Suprapubic skin (tissue), 4 donors: ENCODE data around the gene LRMDA. TPM values are rescaled to one million over a fixed set of nuclear protein-coding genes. Genes with fewer than 3 reads are reported as not detected.

Experiments
- DNase-seq, 2 donors: peaks; one replicate each; pipeline ENCODE4 v3.0.0-alpha.2; 2019; ENCODE audit warnings: low spot score in 2 of 2
- H3K27ac ChIP-seq: fragments of 200-600 bp; sonication (generic); one replicate; pipeline ENCODE4 v1.5.1; 2019
- H3K27me3 ChIP-seq: fragments of 200-600 bp; sonication (generic); one replicate; pipeline ENCODE4 v1.5.1; 2019
- H3K36me3 ChIP-seq: fragments of 200-600 bp; sonication (generic); one replicate; pipeline ENCODE4 v1.5.1; 2019
- H3K4me1 ChIP-seq: fragments of 200-600 bp; sonication (generic); one replicate; pipeline ENCODE4 v1.5.1; 2019
- H3K4me3 ChIP-seq: fragments of 200-600 bp; sonication (generic); one replicate; pipeline ENCODE4 v1.5.1; 2019; ENCODE audit warnings: mild to moderate bottlenecking
- H3K9me3 ChIP-seq: fragments of 200-600 bp; sonication (generic); one replicate; pipeline ENCODE4 v1.5.1; 2019
- EP300 ChIP-seq: sonication (generic); formaldehyde crosslinking; IDR thresholded peaks from one replicate; pipeline ENCODE4 v1.6.1; 2017; ENCODE audit warnings: antibody characterized with exemption
- POLR2A ChIP-seq, 2 donors: fragments of 450-650 bp; IDR thresholded peaks; one replicate each; pipeline ENCODE4 v1.6.1; 2017; ENCODE audit warnings: antibody characterized with exemption in 2 of 2, mild to moderate bottlenecking in 2 of 2, moderate library complexity in 2 of 2
- POLR2AphosphoS5 ChIP-seq, 3 donors: sonication (generic); formaldehyde crosslinking; IDR thresholded peaks; one replicate each; pipeline ENCODE4 v1.6.1; 2017; ENCODE audit warnings: antibody characterized with exemption in 3 of 3
- WGBS: methylation state at CpG from one replicate; pipeline ENCODE4 v1.1.5; 2018; 5-methylcytosine and 5-hydroxymethylcytosine counted together
- total RNA-seq, 4 donors: library from RNA; depleted of rRNA; stranded (reverse); fragments of >200 nt; gene quantifications; one replicate each; pipeline ENCODE4 v1.1.0, GENCODE V29; 2016
- TF ChIP-seq, protein P1 (sequence below), 2 donors: fragments of 200-600 bp in 1 of 2; fragments of 450-650 bp in 1 of 2; sonication (generic) in 1 of 2; IDR thresholded peaks; one replicate each; pipeline ENCODE4 v1.5.1; 2016 to 2019; ENCODE audit warnings: antibody characterized with exemption in 2 of 2, mild to moderate bottlenecking in 1 of 2, moderate library complexity in 1 of 2

The LRMDA gene
- total RNA-seq, 4 donors from 2014 or later, result 0.10 to 2.9 (median 1.9) TPM; not detected in 1

DNA sequence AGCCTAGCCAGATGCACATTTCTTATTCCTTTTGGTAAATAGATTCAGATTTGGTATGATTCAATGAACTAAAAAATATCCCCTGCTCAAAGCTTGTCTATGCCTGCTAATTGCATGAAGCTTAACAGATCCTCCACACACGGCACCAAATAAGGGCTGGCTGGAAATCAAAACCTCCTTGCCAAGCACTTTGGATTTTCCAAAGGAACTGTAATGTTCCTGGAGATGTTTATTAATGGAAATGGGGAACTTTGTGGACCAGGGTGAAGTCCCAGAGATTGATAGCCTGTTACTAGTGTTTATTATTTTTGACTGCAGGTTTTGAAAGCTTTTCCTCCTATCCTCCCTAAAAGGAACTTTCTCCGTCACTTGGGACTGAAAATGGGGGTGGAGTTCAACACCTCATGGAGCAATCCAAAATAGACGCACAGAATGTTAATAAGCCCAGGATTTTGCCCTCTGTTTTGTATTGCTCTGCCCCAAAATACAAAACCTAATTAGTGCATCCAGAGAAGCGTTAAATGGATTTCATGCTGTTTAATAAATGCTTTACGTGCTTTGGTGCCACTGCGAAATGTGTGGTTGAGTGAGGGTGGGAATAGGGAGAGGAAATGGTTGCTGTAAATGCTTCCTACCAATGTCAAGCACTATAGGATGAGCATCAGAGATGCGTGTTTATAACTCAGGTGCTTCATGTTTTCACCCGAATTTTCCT, 1027.7 kb downstream of the LRMDA start:
- TF ChIP-seq, protein P1, sequence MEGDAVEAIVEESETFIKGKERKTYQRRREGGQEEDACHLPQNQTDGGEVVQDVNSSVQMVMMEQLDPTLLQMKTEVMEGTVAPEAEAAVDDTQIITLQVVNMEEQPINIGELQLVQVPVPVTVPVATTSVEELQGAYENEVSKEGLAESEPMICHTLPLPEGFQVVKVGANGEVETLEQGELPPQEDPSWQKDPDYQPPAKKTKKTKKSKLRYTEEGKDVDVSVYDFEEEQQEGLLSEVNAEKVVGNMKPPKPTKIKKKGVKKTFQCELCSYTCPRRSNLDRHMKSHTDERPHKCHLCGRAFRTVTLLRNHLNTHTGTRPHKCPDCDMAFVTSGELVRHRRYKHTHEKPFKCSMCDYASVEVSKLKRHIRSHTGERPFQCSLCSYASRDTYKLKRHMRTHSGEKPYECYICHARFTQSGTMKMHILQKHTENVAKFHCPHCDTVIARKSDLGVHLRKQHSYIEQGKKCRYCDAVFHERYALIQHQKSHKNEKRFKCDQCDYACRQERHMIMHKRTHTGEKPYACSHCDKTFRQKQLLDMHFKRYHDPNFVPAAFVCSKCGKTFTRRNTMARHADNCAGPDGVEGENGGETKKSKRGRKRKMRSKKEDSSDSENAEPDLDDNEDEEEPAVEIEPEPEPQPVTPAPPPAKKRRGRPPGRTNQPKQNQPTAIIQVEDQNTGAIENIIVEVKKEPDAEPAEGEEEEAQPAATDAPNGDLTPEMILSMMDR (IDR thresholded peaks at IDR 0.05), result no peak
- no peak for TF ChIP-seq POLR2AphosphoS5 (IDR thresholded peaks at IDR 0.05)
- TF ChIP-seq EP300, result no peak
- TF ChIP-seq POLR2A (IDR thresholded peaks at IDR 0.05), result no peak
- Histone ChIP-seq H3K36me3 (no peaks in the 10 kb centered on the region), H3K9me3 (no peaks in the 10 kb centered on the region), H3K27me3 (no peaks in the 10 kb centered on the region), H3K27ac (no peak overlapping the region), H3K4me1 (peaks cover 8% of the 10 kb centered on the region), H3K4me3 (no peak overlapping the region)
- WGBS, result 66% methylated on average over 8 of the region's 8 CpGs
- no peak for DNase-seq

DNA sequence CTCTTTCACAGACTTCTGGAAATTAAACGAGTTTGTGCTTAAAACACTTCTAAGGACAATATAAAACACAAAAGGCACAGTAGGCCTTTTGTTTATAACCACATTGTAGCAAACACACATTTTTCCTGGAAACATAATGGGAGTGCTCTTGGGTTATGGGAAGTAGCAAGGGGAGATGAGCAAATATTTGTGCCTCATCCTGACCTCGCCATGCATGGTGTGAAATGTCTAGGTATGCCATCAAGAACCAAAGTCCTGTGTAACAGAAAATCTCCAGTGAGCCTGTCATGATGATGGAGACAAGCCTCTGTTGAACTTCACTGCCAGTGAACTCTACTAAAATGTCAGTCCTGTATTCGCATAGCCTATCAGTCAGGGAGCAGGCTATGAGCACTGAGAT, 1029.6 kb downstream of the LRMDA start:
- DNase-seq, result no peak
- H3K9me3 ChIP-seq, result no peaks in the 10 kb centered on the region
- no peak overlapping the region for H3K4me3 ChIP-seq
- WGBS, result 87% methylated on average over 3 of the region's 3 CpGs
- peaks cover 7% of the 10 kb centered on the region for H3K4me1 ChIP-seq
- H3K36me3 ChIP-seq, result no peaks in the 10 kb centered on the region
- TF ChIP-seq, protein P1 (IDR thresholded peaks at IDR 0.05), result no peak
- TF ChIP-seq EP300, result no peak
- no peak for TF ChIP-seq POLR2A (IDR thresholded peaks at IDR 0.05)
- no peak for TF ChIP-seq POLR2AphosphoS5 (IDR thresholded peaks at IDR 0.05)
- H3K27me3 ChIP-seq, result no peaks in the 10 kb centered on the region
- H3K27ac ChIP-seq, result no peak overlapping the region

DNA sequence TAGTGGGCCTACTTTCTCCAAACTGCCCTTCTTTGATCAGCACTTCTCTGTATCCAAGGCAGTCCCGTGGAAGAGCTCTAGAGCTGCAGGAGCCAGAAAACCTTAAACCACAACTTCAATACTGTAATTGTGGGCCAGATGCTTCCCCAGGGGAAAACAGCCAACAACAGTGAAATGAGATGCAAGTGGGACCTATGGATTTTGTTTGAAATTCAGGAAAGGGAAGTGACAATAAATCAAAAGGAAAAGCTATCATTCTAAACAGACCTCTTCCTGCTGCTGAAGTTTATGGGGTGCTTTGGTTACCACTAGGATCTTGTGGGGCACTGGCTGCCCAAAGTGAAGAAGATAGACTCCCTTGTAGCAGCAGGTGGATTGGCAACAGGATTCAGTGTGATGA, 1031.7 kb downstream of the LRMDA start:
- no peak for DNase-seq
- Histone ChIP-seq H3K27me3 (no peaks in the 10 kb centered on the region), H3K36me3 (no peaks in the 10 kb centered on the region), H3K4me1 (peaks cover 7% of the 10 kb centered on the region), H3K9me3 (no peaks in the 10 kb centered on the region), H3K4me3 (no peak overlapping the region), H3K27ac (no peak overlapping the region)
- 50% methylated on average over 1 of the region's 1 CpG for WGBS
- TF ChIP-seq POLR2AphosphoS5 (IDR thresholded peaks at IDR 0.05), result no peak
- TF ChIP-seq POLR2A (IDR thresholded peaks at IDR 0.05), result no peak
- TF ChIP-seq, protein P1 (IDR thresholded peaks at IDR 0.05), result no peak
- TF ChIP-seq EP300, result no peak

DNA sequence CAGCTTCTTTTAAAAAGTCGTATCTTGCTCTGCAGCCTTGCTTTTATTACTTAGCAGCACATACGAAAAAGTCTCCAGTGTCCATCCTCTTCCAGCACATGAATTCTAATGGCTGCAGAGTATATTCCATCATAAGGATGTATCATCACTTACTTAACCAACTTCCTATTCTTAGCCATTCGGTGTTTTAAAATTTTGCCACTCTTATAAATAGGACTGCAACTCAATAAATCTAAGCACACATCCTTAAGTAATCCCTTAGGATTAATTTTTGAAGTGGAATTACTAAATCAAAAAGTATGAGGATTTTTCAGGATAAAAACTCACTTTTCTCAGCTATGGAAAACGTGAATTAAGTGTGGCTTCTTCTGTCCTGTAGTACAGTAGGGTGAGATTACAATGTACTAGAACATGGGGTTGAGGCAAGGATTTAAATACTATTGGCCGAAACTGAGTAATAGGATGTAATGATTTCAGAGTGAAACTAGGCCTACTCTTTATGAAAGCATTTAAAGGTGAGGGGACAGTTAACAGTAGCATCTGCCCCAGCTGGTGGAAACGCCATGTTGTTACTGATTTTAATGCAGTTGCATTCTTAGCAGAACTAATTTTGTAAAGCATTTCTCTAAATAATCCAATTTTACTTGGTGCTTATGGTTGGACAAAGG, 1035.5 kb downstream of the LRMDA start:
- H3K27me3 ChIP-seq, result no peaks in the 10 kb centered on the region
- DNase-seq, result no peak
- TF ChIP-seq POLR2AphosphoS5 (IDR thresholded peaks at IDR 0.05) (no peak), POLR2A (IDR thresholded peaks at IDR 0.05) (no peak), EP300 (no peak)
- TF ChIP-seq, protein P1 (IDR thresholded peaks at IDR 0.05), result no peak
- no peak overlapping the region for H3K27ac ChIP-seq
- 86% methylated on average over 6 of the region's 6 CpGs for WGBS
- H3K4me1 ChIP-seq, result no peaks in the 10 kb centered on the region
- no peaks in the 10 kb centered on the region for H3K9me3 ChIP-seq
- no peaks in the 10 kb centered on the region for H3K36me3 ChIP-seq
- H3K4me3 ChIP-seq, result no peak overlapping the region

DNA sequence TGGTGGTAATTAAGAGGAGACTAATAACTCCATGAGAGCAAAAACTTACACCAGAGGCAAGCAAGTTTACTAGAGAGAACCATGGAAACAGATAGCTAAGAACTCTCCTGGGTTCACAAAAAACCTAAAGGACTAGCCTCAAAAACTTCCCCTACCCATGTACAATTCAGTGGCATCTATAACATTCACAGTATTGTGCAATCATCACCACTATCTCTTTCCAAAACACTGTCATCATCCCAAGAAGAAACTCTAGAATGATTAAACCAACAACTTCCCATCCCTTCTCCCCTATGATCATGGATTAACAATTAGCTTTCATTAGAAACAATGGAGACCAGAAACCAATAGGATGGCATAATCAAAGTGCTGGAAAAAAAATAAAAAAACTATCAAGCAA, 1038.3 kb downstream of the LRMDA start:
- no peaks in the 10 kb centered on the region for H3K4me1 ChIP-seq
- H3K4me3 ChIP-seq, result no peak overlapping the region
- no peaks in the 10 kb centered on the region for H3K9me3 ChIP-seq
- no peaks in the 10 kb centered on the region for H3K27me3 ChIP-seq
- TF ChIP-seq, protein P1 (IDR thresholded peaks at IDR 0.05), result no peak
- TF ChIP-seq EP300 (no peak), POLR2A (IDR thresholded peaks at IDR 0.05) (no peak), POLR2AphosphoS5 (IDR thresholded peaks at IDR 0.05) (no peak)
- no peak overlapping the region for H3K27ac ChIP-seq
- H3K36me3 ChIP-seq, result no peaks in the 10 kb centered on the region
- no peak for DNase-seq
